Stimulated activated CD8-positive, alpha-beta memory T cell treated with anti-CD3 and anti-CD28 coated beads, Interleukin-12 subunit alpha, Interleukin-12 subunit beta, amount 100 ng/mL, for 4 hours (primary cell): ENCODE data around the gene CELSR1.

ENCODE experiments used
- DNase-seq: peaks from one replicate; pipeline ENCODE4 v3.0.0-alpha.2; 2020; ENCODE audit warnings: low read depth

The CELSR1 gene

DNA sequence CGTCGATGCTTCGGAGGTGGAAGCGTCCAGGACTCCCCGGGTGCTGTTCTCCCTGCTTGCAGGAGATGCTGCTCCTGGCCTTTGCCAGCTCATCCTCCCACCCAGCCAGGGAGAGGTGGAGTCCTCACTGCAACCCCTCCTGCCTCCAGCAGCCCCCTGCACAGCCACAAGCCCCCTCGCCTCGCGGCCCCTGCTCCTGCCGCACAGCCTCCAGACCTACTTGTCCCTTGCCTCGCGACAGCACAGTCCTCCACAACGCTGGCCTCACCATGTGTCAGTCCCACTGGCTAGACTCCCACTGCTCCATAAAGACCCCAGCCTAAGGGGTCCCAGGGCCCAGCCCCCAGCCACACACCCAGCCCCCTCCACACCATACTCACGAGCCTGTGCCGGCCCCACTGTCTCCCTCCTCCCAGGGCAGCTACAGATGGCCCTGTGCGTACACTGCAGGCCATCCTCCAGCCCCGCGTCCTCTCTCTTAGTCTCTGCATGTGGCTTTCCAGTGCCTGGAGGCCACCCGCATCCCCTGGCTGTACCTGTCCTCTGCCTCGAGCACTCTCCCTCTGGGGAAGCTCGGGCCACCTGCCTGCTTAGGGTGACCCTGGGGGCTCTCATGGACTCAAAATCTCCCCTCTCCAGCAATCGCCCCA is 91.5 kb downstream of the CELSR1 start:
- no peak for DNase-seq

GRCh38 chr22:46444390-46444854 is 93.0 kb downstream of the CELSR1 start:
- DNase-seq, result no peak

DNA sequence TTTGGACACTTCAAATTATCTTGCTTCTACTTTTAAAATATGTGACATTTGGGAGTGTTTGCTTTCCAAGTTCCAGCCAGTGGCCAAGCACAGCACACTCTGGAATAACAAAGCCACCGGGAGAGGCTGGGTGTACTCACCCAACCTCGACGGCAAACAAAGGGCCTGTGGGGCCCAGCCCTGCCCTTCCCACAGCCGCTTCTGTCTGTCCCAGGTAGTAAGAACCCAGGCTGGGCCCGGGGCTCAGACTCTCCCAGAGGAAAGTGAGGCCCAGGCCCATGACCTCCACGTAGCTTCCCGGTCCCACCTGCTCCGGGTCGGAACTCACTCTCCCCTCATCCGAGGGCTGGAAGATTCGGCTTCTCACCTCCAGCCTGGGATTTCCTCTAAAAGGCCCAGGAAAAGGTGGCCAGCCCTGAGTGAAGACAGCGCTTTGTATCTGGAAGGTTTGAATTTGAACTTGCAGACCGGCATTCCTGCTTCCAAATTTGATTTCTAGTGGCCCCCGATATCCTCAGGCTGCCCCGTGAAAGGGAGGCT is 93.5 kb downstream of the CELSR1 start:
- DNase-seq, result no peak

- DNase-seq, result no peak
Measured at GRCh38 chr22:46442217-46442853, 95.1 kb downstream of the CELSR1 start.

- no peak for DNase-seq
Measured at GRCh38 chr22:46439576-46440465, 97.6 kb downstream of the CELSR1 start.

GRCh38 chr22:46439111-46439510 is 98.3 kb downstream of the CELSR1 start:
- no peak for DNase-seq

DNA sequence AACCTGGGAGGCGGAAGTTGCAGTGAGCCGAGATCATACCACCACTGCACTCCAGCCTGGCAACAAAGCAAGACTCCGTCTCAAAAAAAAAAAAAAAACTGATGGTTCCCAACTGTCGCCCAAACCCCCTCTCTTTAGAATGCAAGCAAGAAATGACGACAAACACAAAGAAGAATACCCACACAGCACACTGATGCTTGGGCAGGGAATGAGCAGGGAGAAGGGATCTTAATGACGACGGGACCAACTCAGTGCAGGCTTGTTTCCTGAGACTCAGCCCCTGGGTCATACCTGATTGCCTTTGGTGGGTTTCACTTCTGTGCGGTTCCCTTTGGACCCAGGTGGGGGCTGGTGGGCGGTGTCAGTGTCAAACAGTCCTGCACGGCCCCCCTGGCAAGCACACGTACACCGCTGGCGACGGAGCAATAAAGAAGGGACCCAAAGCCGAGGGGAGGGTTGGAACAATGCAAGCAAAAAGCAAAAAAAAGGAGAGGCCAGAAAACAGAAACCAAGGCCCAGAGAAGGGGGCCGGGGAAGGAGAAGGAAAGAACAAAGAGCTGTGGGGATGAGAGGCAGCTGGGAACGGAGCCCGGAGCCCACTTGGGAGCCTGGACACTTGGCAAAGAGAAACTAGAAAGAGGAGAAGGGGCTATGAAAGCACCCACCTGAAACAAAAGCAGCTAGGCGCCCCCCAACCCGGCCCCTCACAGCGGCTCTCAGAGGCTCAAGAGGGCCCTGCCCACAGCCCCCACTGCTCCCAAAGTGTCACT is 99.6 kb downstream of the CELSR1 start:
- no peak for DNase-seq

GRCh38 chr22:46436595-46437175 is 100.7 kb downstream of the CELSR1 start:
- no peak for DNase-seq

DNA sequence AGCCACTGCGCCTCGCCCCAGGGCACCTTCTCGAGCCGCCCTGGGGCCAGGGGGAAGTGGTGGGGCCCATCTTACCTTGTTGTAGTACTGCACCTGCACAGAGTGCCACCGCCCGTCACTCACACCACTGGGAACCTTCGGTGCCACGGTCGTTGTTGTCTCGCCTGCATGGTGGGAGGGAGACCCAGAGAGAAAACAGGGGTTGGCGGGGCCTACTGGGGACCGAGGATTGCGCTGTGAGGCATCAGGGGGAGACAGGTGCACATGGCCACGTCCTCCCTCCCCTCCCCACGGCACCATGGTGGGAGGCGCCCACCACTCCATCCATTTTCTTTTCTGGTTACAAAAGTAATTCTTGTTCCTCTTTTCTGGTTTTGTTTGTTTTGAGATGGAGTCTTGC is 104.1 kb downstream of the CELSR1 start:
- no peak for DNase-seq

- DNase-seq, result no peak
Measured at GRCh38 chr22:46432164-46433068, 105.0 kb downstream of the CELSR1 start.

DNA sequence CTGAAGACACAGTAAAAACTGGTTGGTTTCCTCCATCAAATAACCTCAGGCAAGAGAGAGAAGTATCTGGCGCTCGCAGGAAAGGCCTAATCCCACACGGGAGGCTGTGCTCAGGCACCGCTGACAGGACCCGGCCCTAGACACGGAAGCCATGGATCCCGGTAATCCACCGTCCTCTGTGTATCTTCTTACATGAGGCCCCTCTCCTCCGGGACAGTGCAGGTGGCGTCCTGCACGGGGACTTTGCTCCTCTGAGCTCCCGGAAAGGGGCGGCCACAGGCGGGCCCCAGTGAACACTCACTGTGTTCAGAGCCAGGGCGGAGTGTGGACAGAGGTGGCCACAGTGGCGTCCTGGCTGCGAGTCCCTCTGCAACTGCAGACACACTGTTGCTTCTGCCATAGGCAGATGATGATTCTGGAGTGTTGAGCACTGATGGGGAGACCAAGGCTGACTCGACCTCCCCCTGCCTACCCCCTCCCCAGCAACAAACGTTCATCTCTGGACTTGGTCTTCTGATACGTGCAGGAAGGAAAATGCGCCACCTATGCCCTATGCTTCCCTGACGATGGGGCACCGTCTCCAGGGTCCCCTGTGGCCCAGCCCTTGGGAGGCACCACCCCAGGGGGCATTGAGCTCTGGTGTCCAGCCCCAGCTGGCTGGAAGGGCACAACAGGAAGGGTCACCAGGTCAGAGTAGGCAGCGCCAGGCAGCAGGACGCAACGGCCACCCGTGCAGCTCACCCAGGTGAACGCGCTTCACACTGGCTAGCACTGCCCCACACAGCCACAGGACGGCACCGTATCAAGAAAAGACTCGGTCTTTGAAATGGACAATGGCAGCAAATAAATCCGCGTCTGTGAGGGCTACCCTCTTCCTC is 106.2 kb downstream of the CELSR1 start:
- no peak for DNase-seq

DNA sequence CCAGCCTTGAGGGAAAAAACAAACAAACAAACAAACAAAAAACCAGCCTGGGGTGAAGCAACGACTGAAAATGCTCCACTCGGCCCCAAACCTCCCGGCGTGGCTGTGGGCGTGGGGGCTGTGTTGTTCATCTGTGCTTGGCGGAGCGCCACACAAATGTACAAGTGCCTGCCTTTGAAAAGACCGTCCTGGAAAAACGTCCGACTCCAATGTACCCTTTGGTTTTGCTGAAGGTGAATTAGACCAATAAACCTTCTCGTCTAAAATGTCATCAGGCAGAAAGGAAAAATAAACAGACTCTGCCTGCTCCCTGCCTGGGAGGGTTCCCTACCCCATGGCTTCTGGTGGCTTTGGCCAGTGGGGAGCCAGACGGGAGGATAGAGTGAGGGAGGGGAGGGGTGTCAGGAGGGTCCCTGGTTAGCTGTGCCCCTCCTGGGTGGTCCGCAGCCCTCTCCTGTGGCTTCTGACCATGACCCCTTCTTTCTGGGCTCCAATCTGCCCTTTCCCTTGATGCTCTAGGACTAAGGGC is 108.0 kb downstream of the CELSR1 start:
- DNase-seq, result no peak

- DNase-seq, result no peak
Measured at GRCh38 chr22:46428602-46429324, 108.7 kb downstream of the CELSR1 start.

GRCh38 chr22:46428171-46428570 is 109.2 kb downstream of the CELSR1 start:
- DNase-seq, result no peak

GRCh38 chr22:46425016-46425415 is 112.4 kb downstream of the CELSR1 start:
- DNase-seq, result no peak

DNA sequence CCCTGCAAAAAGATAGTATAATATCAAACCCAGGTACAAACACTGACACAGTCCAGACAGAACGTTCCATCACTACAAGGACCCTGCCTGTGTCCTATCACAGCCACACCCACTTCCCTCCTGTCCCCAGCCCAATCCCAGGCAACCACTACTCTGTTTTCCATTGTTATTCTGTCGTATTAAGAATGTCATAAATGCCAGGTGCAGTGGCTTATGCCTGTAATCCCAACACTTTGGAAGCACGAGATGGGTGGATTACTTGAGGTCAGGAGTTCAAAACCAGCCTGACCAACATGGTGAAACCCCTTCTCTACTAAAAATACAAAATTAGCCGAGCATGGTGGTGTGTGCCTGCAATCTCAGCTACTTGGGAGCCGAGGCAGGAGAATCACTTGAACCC is 112.9 kb downstream of the CELSR1 start:
- no peak for DNase-seq

GRCh38 chr22:46422896-46423295 is 114.5 kb downstream of the CELSR1 start:
- no peak for DNase-seq

GRCh38 chr22:46421267-46421666 is 116.2 kb downstream of the CELSR1 start:
- peak; percentile 8 for DNase-seq
